HepG2 (cell line): ENCODE results near the gene CDO1. TPM values are rescaled to one million over a fixed set of nuclear protein-coding genes. Genes with fewer than 3 reads are reported as not detected.

Source experiments
- ARNT2 ChIP-seq: sonication (generic); formaldehyde crosslinking; IDR thresholded peaks from 2 replicates; pipeline ENCODE4 v1.8.0; 2022; ENCODE audit warnings: mild to moderate bottlenecking, low read depth, missing genetic modification reagents, moderate library complexity
- FIP1L1 ChIP-seq: fragments of 200-400 bp; formaldehyde crosslinking; IDR thresholded peaks from 2 replicates; pipeline ENCODE4 v1.6.1; 2018; ENCODE audit warnings: low read depth, mild to moderate bottlenecking, low read length, moderate library complexity, borderline replicate concordance; ENCODE audit not compliant: insufficient read depth
- FOXO1 ChIP-seq: sonication (generic); formaldehyde crosslinking; IDR thresholded peaks from 2 replicates; pipeline ENCODE4 v1.4.0; 2020; ENCODE audit warnings: missing genetic modification reagents
- HNRNPH1 ChIP-seq: fragments of 200-400 bp; formaldehyde crosslinking; optimal IDR thresholded peaks from 2 replicates; pipeline ENCODE3; 2017; ENCODE audit warnings: mild to moderate bottlenecking, low read depth, low read length
- NR2F6 ChIP-seq, 2 experiments: IDR thresholded peaks; 2 replicates each; pipeline ENCODE4 v1.6.1; 2016; ENCODE audit warnings: antibody characterized with exemption in 1 of 2, mild to moderate bottlenecking in 1 of 2
- RFXANK ChIP-seq: IDR thresholded peaks from 2 replicates; pipeline ENCODE4 v1.6.1; 2016
- SMAD9 ChIP-seq: sonication (generic); formaldehyde crosslinking; IDR thresholded peaks from 2 replicates; pipeline ENCODE4 v1.5.1; 2020; ENCODE audit warnings: mild to moderate bottlenecking, missing genetic modification reagents
- YY1 ChIP-seq: IDR thresholded peaks from 2 replicates; pipeline ENCODE4 v1.6.1; 2011; ENCODE audit warnings: low read length, low read depth, moderate library complexity, mild to moderate bottlenecking; ENCODE audit not compliant: insufficient read depth, insufficient replicate concordance
- ZBTB3 ChIP-seq: sonication (generic); formaldehyde crosslinking; IDR thresholded peaks from 2 replicates; pipeline ENCODE4 v1.4.0; 2020; ENCODE audit warnings: low read depth, mild to moderate bottlenecking, moderate library complexity, missing genetic modification reagents, borderline replicate concordance
- ZBTB39 ChIP-seq: sonication (generic); formaldehyde crosslinking; IDR thresholded peaks from 2 replicates; pipeline ENCODE4 v1.5.0; 2020; ENCODE audit warnings: missing genetic modification reagents
- ZNF639 ChIP-seq: conservative IDR thresholded peaks from 2 replicates; pipeline ENCODE4 v1.6.1; 2018; ENCODE audit warnings: missing genetic modification reagents
- ZNF670 ChIP-seq: sonication (generic); formaldehyde crosslinking; IDR thresholded peaks from 2 replicates; pipeline ENCODE4 v1.8.0; 2022; ENCODE audit warnings: mild to moderate bottlenecking, missing genetic modification reagents, borderline replicate concordance
- ZNF83 ChIP-seq: sonication (generic); formaldehyde crosslinking; IDR thresholded peaks from 2 replicates; pipeline ENCODE4 v1.4.0; 2020; ENCODE audit warnings: missing genetic modification reagents, mild to moderate bottlenecking, borderline replicate concordance
- polyA plus RNA-seq, 8 experiments: library from polyadenylated mRNA; depleted of rRNA in 3 of 8; stranded (reverse) in 7 of 8; unstranded in 1 of 8; fragments of >200 nt; fragmentation: Illumina TruSeq in 4 of 8; extraction: Trizol in 4 of 8; gene quantifications; 2 replicates each; pipeline versions ENCODE4 v1.2.1 to v1.2.3, GENCODE V29; 2011 to 2016; ENCODE audit warnings: low read depth in 4 of 8, missing spikeins in 1 of 8, mixed read lengths in 1 of 8; ENCODE audit not compliant: insufficient read depth in 1 of 8
- total RNA-seq, 5 experiments: library from RNA; depleted of rRNA; stranded (reverse); fragments of >200 nt; fragmentation: Illumina TruSeq; extraction: Trizol; gene quantifications; 2 replicates each; pipeline ENCODE4 v1.2.3, GENCODE V29; 2016; ENCODE audit warnings: low read depth in 1 of 5
- TF ChIP-seq, protein P1 (sequence below): sonication (generic); formaldehyde crosslinking; IDR thresholded peaks from 2 replicates; pipeline ENCODE4 v1.4.0; 2020; ENCODE audit warnings: missing genetic modification reagents
- TF ChIP-seq, protein P2 (sequence below): IDR thresholded peaks from 2 replicates; pipeline ENCODE4 v1.6.1; 2016; ENCODE audit warnings: low read depth, control low read depth
- TF ChIP-seq, protein P3 (sequence below): sonication (generic); formaldehyde crosslinking; conservative IDR thresholded peaks from 2 replicates; pipeline ENCODE4 v1.5.0; 2020; ENCODE audit warnings: missing genetic modification reagents

CDO1 gene
- total and polyA plus RNA-seq, 2 of the 13 experiments (the other 11 are each of a cell fraction or from before 2014, with no cell fraction given) = 3.2 to 4.4 TPM

DNA sequence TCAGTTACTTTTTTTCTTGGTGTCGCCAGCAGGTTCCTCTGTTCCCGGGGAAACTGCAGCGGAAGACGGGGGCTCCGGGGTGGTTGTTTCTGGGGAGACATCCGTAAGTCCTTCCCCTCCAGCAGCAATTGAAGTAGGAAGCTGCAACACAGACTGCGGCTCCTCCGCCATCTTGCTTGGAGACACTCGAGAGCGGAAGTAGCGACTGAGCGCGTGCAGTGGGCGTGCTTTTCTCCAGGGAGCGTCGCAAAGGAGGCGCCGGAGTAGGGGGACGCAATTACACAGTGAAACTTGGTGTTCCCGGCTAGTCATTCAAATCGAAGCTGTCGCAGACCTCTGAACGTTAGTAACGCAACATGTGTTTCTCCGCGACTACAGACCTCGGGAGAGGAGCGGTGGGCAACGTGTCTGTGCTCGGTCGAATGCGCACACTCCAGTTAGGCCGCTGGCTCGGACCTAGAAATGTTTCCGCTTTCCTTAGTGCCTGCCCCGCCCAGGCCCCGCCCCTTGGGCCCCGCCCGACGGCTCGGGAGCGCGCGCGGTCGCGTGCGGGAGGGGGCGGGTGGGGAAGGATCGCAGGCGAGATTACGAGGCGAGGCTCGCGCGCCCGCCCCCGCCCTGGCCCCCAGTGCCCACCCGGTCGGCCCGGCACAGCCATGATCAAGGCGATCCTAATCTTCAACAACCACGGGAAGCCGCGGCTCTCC is 25.1 kb upstream of the CDO1 start, which contains the start of the genes AP3S1 and ATG12 (continued):
- TF ChIP-seq, protein P1, sequence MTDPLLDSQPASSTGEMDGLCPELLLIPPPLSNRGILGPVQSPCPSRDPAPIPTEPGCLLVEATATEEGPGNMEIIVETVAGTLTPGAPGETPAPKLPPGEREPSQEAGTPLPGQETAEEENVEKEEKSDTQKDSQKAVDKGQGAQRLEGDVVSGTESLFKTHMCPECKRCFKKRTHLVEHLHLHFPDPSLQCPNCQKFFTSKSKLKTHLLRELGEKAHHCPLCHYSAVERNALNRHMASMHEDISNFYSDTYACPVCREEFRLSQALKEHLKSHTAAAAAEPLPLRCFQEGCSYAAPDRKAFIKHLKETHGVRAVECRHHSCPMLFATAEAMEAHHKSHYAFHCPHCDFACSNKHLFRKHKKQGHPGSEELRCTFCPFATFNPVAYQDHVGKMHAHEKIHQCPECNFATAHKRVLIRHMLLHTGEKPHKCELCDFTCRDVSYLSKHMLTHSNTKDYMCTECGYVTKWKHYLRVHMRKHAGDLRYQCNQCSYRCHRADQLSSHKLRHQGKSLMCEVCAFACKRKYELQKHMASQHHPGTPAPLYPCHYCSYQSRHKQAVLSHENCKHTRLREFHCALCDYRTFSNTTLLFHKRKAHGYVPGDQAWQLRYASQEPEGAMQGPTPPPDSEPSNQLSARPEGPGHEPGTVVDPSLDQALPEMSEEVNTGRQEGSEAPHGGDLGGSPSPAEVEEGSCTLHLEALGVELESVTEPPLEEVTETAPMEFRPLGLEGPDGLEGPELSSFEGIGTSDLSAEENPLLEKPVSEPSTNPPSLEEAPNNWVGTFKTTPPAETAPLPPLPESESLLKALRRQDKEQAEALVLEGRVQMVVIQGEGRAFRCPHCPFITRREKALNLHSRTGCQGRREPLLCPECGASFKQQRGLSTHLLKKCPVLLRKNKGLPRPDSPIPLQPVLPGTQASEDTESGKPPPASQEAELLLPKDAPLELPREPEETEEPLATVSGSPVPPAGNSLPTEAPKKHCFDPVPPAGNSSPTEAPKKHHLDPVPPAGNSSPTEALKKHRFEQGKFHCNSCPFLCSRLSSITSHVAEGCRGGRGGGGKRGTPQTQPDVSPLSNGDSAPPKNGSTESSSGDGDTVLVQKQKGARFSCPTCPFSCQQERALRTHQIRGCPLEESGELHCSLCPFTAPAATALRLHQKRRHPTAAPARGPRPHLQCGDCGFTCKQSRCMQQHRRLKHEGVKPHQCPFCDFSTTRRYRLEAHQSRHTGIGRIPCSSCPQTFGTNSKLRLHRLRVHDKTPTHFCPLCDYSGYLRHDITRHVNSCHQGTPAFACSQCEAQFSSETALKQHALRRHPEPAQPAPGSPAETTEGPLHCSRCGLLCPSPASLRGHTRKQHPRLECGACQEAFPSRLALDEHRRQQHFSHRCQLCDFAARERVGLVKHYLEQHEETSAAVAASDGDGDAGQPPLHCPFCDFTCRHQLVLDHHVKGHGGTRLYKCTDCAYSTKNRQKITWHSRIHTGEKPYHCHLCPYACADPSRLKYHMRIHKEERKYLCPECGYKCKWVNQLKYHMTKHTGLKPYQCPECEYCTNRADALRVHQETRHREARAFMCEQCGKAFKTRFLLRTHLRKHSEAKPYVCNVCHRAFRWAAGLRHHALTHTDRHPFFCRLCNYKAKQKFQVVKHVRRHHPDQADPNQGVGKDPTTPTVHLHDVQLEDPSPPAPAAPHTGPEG (CRISPR knock-in tag) = no peak; the same call in none of the 2 replicates
- TF ChIP-seq FOXO1 (CRISPR knock-in tag) (peak; percentile 56; the same call in 1 of the 2 replicates), FIP1L1 (no peak), ZNF83 (CRISPR knock-in tag) (no peak), SMAD9 (peak; percentile 96), ZNF639 (CRISPR knock-in tag) (peak; percentile 87), ZBTB39 (CRISPR knock-in tag) (peak; percentile 79; the same call in 1 of the 2 replicates), HNRNPH1 (no peak), YY1 (peak; percentile 97), NR2F6 (IDR thresholded peaks at IDR 0.05) (no peak), NR2F6 (CRISPR knock-in tag; IDR thresholded peaks at IDR 0.05) (no peak), RFXANK (CRISPR knock-in tag) (peak; percentile 93; the same call in 1 of the 2 replicates), ZBTB3 (CRISPR knock-in tag) (no peak; the same call in 1 of the 2 replicates), ZNF670 (peak; percentile 90), ARNT2 (CRISPR knock-in tag) (peak; percentile 94)
- TF ChIP-seq, protein P2, sequence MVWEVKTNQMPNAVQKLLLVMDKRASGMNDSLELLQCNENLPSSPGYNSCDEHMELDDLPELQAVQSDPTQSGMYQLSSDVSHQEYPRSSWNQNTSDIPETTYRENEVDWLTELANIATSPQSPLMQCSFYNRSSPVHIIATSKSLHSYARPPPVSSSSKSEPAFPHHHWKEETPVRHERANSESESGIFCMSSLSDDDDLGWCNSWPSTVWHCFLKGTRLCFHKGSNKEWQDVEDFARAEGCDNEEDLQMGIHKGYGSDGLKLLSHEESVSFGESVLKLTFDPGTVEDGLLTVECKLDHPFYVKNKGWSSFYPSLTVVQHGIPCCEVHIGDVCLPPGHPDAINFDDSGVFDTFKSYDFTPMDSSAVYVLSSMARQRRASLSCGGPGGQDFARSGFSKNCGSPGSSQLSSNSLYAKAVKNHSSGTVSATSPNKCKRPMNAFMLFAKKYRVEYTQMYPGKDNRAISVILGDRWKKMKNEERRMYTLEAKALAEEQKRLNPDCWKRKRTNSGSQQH (CRISPR knock-in tag) = no peak
- TF ChIP-seq, protein P3, sequence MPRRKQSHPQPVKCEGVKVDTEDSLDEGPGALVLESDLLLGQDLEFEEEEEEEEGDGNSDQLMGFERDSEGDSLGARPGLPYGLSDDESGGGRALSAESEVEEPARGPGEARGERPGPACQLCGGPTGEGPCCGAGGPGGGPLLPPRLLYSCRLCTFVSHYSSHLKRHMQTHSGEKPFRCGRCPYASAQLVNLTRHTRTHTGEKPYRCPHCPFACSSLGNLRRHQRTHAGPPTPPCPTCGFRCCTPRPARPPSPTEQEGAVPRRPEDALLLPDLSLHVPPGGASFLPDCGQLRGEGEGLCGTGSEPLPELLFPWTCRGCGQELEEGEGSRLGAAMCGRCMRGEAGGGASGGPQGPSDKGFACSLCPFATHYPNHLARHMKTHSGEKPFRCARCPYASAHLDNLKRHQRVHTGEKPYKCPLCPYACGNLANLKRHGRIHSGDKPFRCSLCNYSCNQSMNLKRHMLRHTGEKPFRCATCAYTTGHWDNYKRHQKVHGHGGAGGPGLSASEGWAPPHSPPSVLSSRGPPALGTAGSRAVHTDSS (CRISPR knock-in tag) = no peak; the same call in 1 of the 2 replicates
